Ectodermal cell (in vitro differentiated cells): ENCODE measurements around the gene PRTFDC1.
A peak's percentile ranks its signal among the peaks of the same experiment; 100 is the strongest.

ENCODE experiments used
- H3K27ac ChIP-seq: 2 replicates; pipeline ENCODE4 v1.7.0; 2013; ENCODE audit warnings: mild to moderate bottlenecking, low read depth, low read length; ENCODE audit not compliant: insufficient read depth, poor library complexity, severe bottlenecking
- H3K27me3 ChIP-seq: 2 replicates; pipeline ENCODE4 v1.7.0; 2013; ENCODE audit warnings: mild to moderate bottlenecking, low read length; ENCODE audit not compliant: insufficient read depth, control insufficient read depth, poor library complexity, severe bottlenecking
- H3K36me3 ChIP-seq: one replicate; pipeline ENCODE4 v1.7.0; 2013; ENCODE audit warnings: low read length; ENCODE audit not compliant: control insufficient read depth, insufficient read depth
- H3K4me1 ChIP-seq: one replicate; pipeline ENCODE4 v1.7.0; 2013; ENCODE audit warnings: low read length; ENCODE audit not compliant: control insufficient read depth, insufficient read depth
- H3K4me3 ChIP-seq: 2 replicates; pipeline ENCODE4 v1.7.0; 2013; ENCODE audit warnings: low read depth, low read length, control low read depth; ENCODE audit not compliant: insufficient read depth
- H3K9me3 ChIP-seq: 2 replicates; pipeline ENCODE4 v1.7.0; 2013; ENCODE audit warnings: mild to moderate bottlenecking, low read length, moderate library complexity; ENCODE audit not compliant: control insufficient read depth
- WGBS, 2 experiments: methylation state at CpG; one replicate each; pipeline ENCODE4 v1.1.7; 2013; ENCODE audit warnings: missing lambda C conversion rate in 2 of 2; 5-methylcytosine and 5-hydroxymethylcytosine counted together

PRTFDC1 gene

GRCh38 chr10:24850727-24851296 lies 101.6 kb downstream of the PRTFDC1 start:
- no peak overlapping the region for H3K4me3 ChIP-seq
- no peaks in the 10 kb centered on the region for H3K27me3 ChIP-seq
- no peaks in the 10 kb centered on the region for H3K9me3 ChIP-seq
- H3K27ac ChIP-seq, result no peak overlapping the region
- WGBS, 2 experiments, result 69 to 78% methylated on average over 1 of the region's 1 CpG
- peaks cover 9% of the 10 kb centered on the region for H3K4me1 ChIP-seq
- H3K36me3 ChIP-seq, result no peaks in the 10 kb centered on the region

GRCh38 chr10:24849501-24850299 lies 102.7 kb downstream of the PRTFDC1 start:
- WGBS, 2 experiments, result 71 to 73% methylated on average over 7 to 9 of the region's 9 CpGs
- Histone ChIP-seq H3K27ac (peak overlapping the region; percentile 39), H3K4me1 (peaks cover 9% of the 10 kb centered on the region), H3K4me3 (no peak overlapping the region), H3K27me3 (no peaks in the 10 kb centered on the region), H3K36me3 (no peaks in the 10 kb centered on the region), H3K9me3 (no peaks in the 10 kb centered on the region)

- Histone ChIP-seq H3K4me1 (peaks cover 9% of the 10 kb centered on the region), H3K9me3 (no peaks in the 10 kb centered on the region), H3K4me3 (no peak overlapping the region), H3K36me3 (no peaks in the 10 kb centered on the region), H3K27ac (no peak overlapping the region), H3K27me3 (no peaks in the 10 kb centered on the region)
- WGBS, 2 experiments, result 92 to 93% methylated on average over 5 of the region's 6 CpGs
Observed at GRCh38 chr10:24849051-24849450, 103.4 kb downstream of the PRTFDC1 start.

GRCh38 chr10:24848195-24848594 lies 104.2 kb downstream of the PRTFDC1 start:
- Histone ChIP-seq H3K4me3 (no peak overlapping the region), H3K36me3 (no peaks in the 10 kb centered on the region), H3K4me1 (peaks cover 9% of the 10 kb centered on the region), H3K27me3 (no peaks in the 10 kb centered on the region), H3K27ac (no peak overlapping the region), H3K9me3 (no peaks in the 10 kb centered on the region)
- WGBS, 2 experiments, result 70 to 81% methylated on average over 3 to 6 of the region's 6 CpGs

GRCh38 chr10:24847112-24848070 lies 105.0 kb downstream of the PRTFDC1 start:
- H3K4me1 ChIP-seq, result peaks cover 9% of the 10 kb centered on the region
- peak overlapping the region; percentile 16 for H3K27ac ChIP-seq
- no peak overlapping the region for H3K4me3 ChIP-seq
- no peaks in the 10 kb centered on the region for H3K9me3 ChIP-seq
- WGBS, 2 experiments, result 83 to 87% methylated on average over 12 to 13 of the region's 13 CpGs
- no peaks in the 10 kb centered on the region for H3K36me3 ChIP-seq
- H3K27me3 ChIP-seq, result no peaks in the 10 kb centered on the region

GRCh38 chr10:24844742-24845141 lies 107.7 kb downstream of the PRTFDC1 start:
- Histone ChIP-seq H3K36me3 (no peaks in the 10 kb centered on the region), H3K4me3 (no peak overlapping the region), H3K4me1 (peaks cover 6% of the 10 kb centered on the region), H3K27ac (no peak overlapping the region), H3K27me3 (no peaks in the 10 kb centered on the region), H3K9me3 (no peaks in the 10 kb centered on the region)
- WGBS, 2 experiments, result 91% methylated on average over 2 of the region's 2 CpGs

- H3K4me3 ChIP-seq, result no peak overlapping the region
Observed at GRCh38 chr10:24843256-24843655, 109.2 kb downstream of the PRTFDC1 start.

GRCh38 chr10:24842856-24843255 lies 109.5 kb downstream of the PRTFDC1 start:
- 68 to 83% methylated on average over 2 of the region's 2 CpGs for WGBS, 2 experiments
- no peaks in the 10 kb centered on the region for H3K36me3 ChIP-seq
- no peaks in the 10 kb centered on the region for H3K4me1 ChIP-seq
- no peaks in the 10 kb centered on the region for H3K27me3 ChIP-seq
- H3K4me3 ChIP-seq, result no peak overlapping the region
- H3K9me3 ChIP-seq, result no peaks in the 10 kb centered on the region
- no peak overlapping the region for H3K27ac ChIP-seq

More at GRCh38 chr10:24843256-24843655, 109.2 kb downstream of the PRTFDC1 start:
- WGBS, 2 experiments, result 47 to 50% methylated on average over 2 of the region's 2 CpGs
- peaks cover 3% of the 10 kb centered on the region for H3K4me1 ChIP-seq
- no peak overlapping the region for H3K27ac ChIP-seq
- H3K9me3 ChIP-seq, result no peaks in the 10 kb centered on the region
- H3K27me3 ChIP-seq, result no peaks in the 10 kb centered on the region
- no peaks in the 10 kb centered on the region for H3K36me3 ChIP-seq

GRCh38 chr10:24841530-24841929 lies 110.9 kb downstream of the PRTFDC1 start:
- no peaks in the 10 kb centered on the region for H3K27me3 ChIP-seq
- 95 to 99% methylated on average over 2 of the region's 2 CpGs for WGBS, 2 experiments

GRCh38 chr10:24840784-24841183 lies 111.6 kb downstream of the PRTFDC1 start:
- H3K27me3 ChIP-seq, result no peaks in the 10 kb centered on the region
- H3K4me1 ChIP-seq, result no peaks in the 10 kb centered on the region
- H3K27ac ChIP-seq, result no peak overlapping the region
- H3K4me3 ChIP-seq, result no peak overlapping the region
- H3K9me3 ChIP-seq, result no peaks in the 10 kb centered on the region
- no peaks in the 10 kb centered on the region for H3K36me3 ChIP-seq

More at GRCh38 chr10:24841530-24841929, 110.9 kb downstream of the PRTFDC1 start:
- Histone ChIP-seq H3K4me3 (no peak overlapping the region), H3K36me3 (no peaks in the 10 kb centered on the region), H3K4me1 (no peaks in the 10 kb centered on the region), H3K27ac (no peak overlapping the region), H3K9me3 (no peaks in the 10 kb centered on the region)
